Mesenchymal stem cell (in vitro differentiated cells and primary cell): Measurements from ENCODE around the gene FAHD2B. TPM values are rescaled to one million over a fixed set of nuclear protein-coding genes. Genes with fewer than 3 reads are reported as not detected.
"Not testable (repeated sequence)": the region's sequence is repeated elsewhere in the genome, so short reads cannot be mapped to it uniquely, and the experiment has no call there.

Source experiments
- DNase-seq: peaks from one replicate; pipeline ENCODE4 v3.0.0-alpha.2; 2013
- H2AFZ ChIP-seq: one replicate; pipeline ENCODE4 v1.6.1; 2013; ENCODE audit warnings: low read depth, mild to moderate bottlenecking, control low read depth, inconsistent platforms, low read length, moderate library complexity
- H2AK5ac ChIP-seq: 2 replicates; pipeline ENCODE4 v1.6.1; 2013; ENCODE audit warnings: low read length, moderate library complexity, mild to moderate bottlenecking, inconsistent platforms; ENCODE audit not compliant: severe bottlenecking
- H2BK120ac ChIP-seq: one replicate; pipeline ENCODE4 v1.6.1; 2013; ENCODE audit warnings: low read depth, mild to moderate bottlenecking, inconsistent platforms, low read length, moderate library complexity
- H2BK12ac ChIP-seq, 2 experiments: one replicate each; pipeline ENCODE4 v1.6.1; 2013; ENCODE audit warnings: inconsistent platforms in 2 of 2, low read length in 2 of 2, mild to moderate bottlenecking in 2 of 2, moderate library complexity in 2 of 2, control low read depth in 1 of 2
- H2BK15ac ChIP-seq: one replicate; pipeline ENCODE4 v1.6.1; 2013; ENCODE audit warnings: mild to moderate bottlenecking, low read depth, inconsistent platforms; ENCODE audit not compliant: poor library complexity, severe bottlenecking
- H2BK5ac ChIP-seq: 2 replicates; pipeline ENCODE4 v1.6.1; 2013; ENCODE audit warnings: low read depth, mild to moderate bottlenecking, low read length, control low read depth, inconsistent platforms; ENCODE audit not compliant: poor library complexity, severe bottlenecking
- H3K14ac ChIP-seq, 2 experiments: one replicate each; pipeline ENCODE4 v1.6.1; 2013; ENCODE audit warnings: inconsistent platforms in 2 of 2, low read length in 2 of 2, control low read depth in 1 of 2, mild to moderate bottlenecking in 1 of 2, moderate library complexity in 1 of 2
- H3K18ac ChIP-seq, 2 experiments: one replicate each; pipeline ENCODE4 v1.6.1; 2013; ENCODE audit warnings: inconsistent platforms in 2 of 2, low read length in 2 of 2, control low read depth in 1 of 2, low read depth in 1 of 2, mild to moderate bottlenecking in 1 of 2
- H3K23ac ChIP-seq, 2 experiments: one replicate each; pipeline ENCODE4 v1.6.1; 2013; ENCODE audit warnings: inconsistent platforms in 2 of 2, low read length in 2 of 2, mild to moderate bottlenecking in 2 of 2, moderate library complexity in 2 of 2, control low read depth in 1 of 2
- H3K27ac ChIP-seq: 2 replicates; pipeline ENCODE4 v1.5.1; 2013; ENCODE audit warnings: mild to moderate bottlenecking, moderate library complexity, low read length, control low read depth, inconsistent platforms; ENCODE audit not compliant: poor library complexity, severe bottlenecking
- H3K27me3 ChIP-seq, 2 experiments: 2 replicates each; pipeline versions ENCODE4 v1.6.1 to v1.7.0; 2013; ENCODE audit warnings: low read length in 2 of 2, mild to moderate bottlenecking in 2 of 2, moderate library complexity in 2 of 2, control low read depth in 1 of 2, inconsistent platforms in 1 of 2; ENCODE audit not compliant: control insufficient read depth in 1 of 2, insufficient read depth in 1 of 2
- H3K36me3 ChIP-seq, 2 experiments: 2 replicates each; pipeline versions ENCODE4 v1.6.1 to v1.7.0; 2013; ENCODE audit warnings: low read length in 2 of 2, control low read depth in 1 of 2, inconsistent platforms in 1 of 2, low read depth in 1 of 2, mild to moderate bottlenecking in 1 of 2; ENCODE audit not compliant: insufficient read depth in 2 of 2, control insufficient read depth in 1 of 2
- H3K4ac ChIP-seq, 2 experiments: one replicate each; pipeline ENCODE4 v1.6.1; 2013; ENCODE audit warnings: inconsistent platforms in 2 of 2, low read length in 2 of 2, mild to moderate bottlenecking in 2 of 2, moderate library complexity in 2 of 2, control low read depth in 1 of 2, low read depth in 1 of 2
- H3K4me1 ChIP-seq: 2 replicates; pipeline ENCODE4 v1.6.1; 2013; ENCODE audit warnings: low read depth, low read length, control low read depth; ENCODE audit not compliant: control insufficient read depth, insufficient read depth
- H3K4me2 ChIP-seq: 2 replicates; pipeline ENCODE4 v1.6.1; 2013; ENCODE audit warnings: low read length, mild to moderate bottlenecking, inconsistent platforms; ENCODE audit not compliant: poor library complexity, severe bottlenecking
- H3K4me3 ChIP-seq, 2 experiments: 2 replicates each; pipeline versions ENCODE4 v1.5.1 to v1.7.0; 2013; ENCODE audit warnings: low read length in 2 of 2, mild to moderate bottlenecking in 2 of 2, control low read depth in 1 of 2, low read depth in 1 of 2; ENCODE audit not compliant: insufficient read depth in 1 of 2
- H3K79me1 ChIP-seq: replicated peaks from 2 replicates; pipeline ENCODE4 v1.6.1; 2013; ENCODE audit warnings: mild to moderate bottlenecking, control low read depth, low read length, inconsistent platforms; ENCODE audit not compliant: poor library complexity, severe bottlenecking
- H3K9ac ChIP-seq: 2 replicates; pipeline ENCODE4 v1.7.0; 2013; ENCODE audit warnings: mild to moderate bottlenecking, low read length, moderate library complexity
- H3K9me3 ChIP-seq: 2 replicates; pipeline ENCODE4 v1.7.0; 2013; ENCODE audit warnings: mild to moderate bottlenecking, low read length; ENCODE audit not compliant: control insufficient read depth
- H4K8ac ChIP-seq: one replicate; pipeline ENCODE4 v1.6.1; 2013; ENCODE audit warnings: inconsistent platforms, mild to moderate bottlenecking, low read length, moderate library complexity
- H4K91ac ChIP-seq: one replicate; pipeline ENCODE4 v1.6.1; 2013; ENCODE audit warnings: mild to moderate bottlenecking, low read length, inconsistent platforms
- WGBS: methylation state at CpG from one replicate; pipeline ENCODE4 v1.1.7; 2013; ENCODE audit warnings: mixed read lengths; 5-methylcytosine and 5-hydroxymethylcytosine counted together
- polyA plus RNA-seq, 2 experiments: library from polyadenylated mRNA; stranded (reverse); fragments of 200-250 nt; gene quantifications; one replicate each; pipeline ENCODE4 v1.2.3, GENCODE V29; 2013

FAHD2B gene, protein sequence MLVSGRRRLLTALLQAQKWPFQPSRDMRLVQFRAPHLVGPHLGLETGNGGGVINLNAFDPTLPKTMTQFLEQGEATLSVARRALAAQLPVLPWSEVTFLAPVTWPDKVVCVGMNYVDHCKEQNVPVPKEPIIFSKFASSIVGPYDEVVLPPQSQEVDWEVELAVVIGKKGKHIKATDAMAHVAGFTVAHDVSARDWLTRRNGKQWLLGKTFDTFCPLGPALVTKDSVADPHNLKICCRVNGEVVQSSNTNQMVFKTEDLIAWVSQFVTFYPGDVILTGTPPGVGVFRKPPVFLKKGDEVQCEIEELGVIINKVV
- polyA plus RNA-seq (2013, experiment 1 of 2), result 3.7 TPM
- 3.2 TPM for polyA plus RNA-seq (2013, experiment 2 of 2)

DNA sequence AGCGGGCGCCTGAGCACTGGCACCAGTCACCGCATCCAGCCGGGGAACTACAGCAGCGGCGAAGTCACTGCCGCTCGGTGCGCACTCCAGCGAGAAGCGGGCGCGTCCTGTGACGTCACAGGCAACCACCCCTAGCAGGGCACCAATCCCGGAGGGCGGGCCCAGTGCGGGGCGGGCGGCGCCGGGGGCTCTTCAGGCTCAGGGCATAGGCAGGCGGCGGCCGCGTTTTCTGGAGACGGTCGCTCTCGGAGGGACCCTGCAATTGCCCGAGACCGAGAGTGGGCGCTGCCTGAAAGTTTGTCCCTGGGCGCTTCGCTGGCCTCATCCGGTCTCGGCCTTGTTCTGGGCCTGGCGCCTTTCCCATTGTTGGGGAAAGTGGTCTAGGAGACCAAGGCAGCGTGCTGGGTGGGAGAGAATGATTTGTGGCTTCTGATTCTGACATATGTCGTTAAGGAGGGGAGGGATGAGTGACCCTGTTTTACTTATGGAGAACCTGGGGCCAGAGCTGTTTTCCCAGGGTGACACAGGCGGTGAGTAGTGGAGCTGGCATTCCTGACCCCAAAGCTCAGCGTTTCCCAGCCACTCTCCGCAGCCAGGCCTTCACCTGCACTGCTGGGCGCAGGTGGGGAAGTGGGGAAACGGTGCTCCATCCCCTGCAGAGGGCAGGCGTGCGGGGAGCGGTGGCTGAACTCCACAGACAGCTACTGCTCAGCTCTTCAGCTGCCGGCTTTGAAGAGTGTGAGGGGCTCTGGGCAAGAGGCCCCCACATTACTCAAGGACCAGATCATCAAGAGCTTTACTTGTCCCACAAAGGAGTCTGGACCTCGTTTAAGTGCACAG is at the start of gene FAHD2B:
TSS of gene FAHD2B (minus strand) at position 111 of the 840 bp plus-strand sequence. CDS start 3,176 bp downstream, outside the sequence.
- Histone ChIP-seq H3K27me3 (peaks cover 4 to 22% of the 10 kb centered on the region in 2 experiments), H3K4me2 (peak within 1 kb of the TSS; percentile 54), H3K9ac (peak within 1 kb of the TSS; percentile 32), H3K4me3 (peak within 1 kb of the TSS; percentile 46 to 56), H2AFZ (peak within 1 kb of the TSS; percentile 51), H4K8ac (peak within 1 kb of the TSS; percentile 54)
- not testable (repeated sequence) for H3K36me3 ChIP-seq, H3K27ac ChIP-seq, H3K4me1 ChIP-seq, H4K91ac ChIP-seq, H3K9me3 ChIP-seq, H2BK15ac ChIP-seq, H3K23ac ChIP-seq, H2BK5ac ChIP-seq, H2AK5ac ChIP-seq, H3K4ac ChIP-seq, H2BK120ac ChIP-seq, H2BK12ac ChIP-seq, H3K14ac ChIP-seq, H3K18ac ChIP-seq, H3K79me1 ChIP-seq
- WGBS, result 5% methylated on average over 32 of the region's 48 CpGs
- DNase-seq, result peak; percentile 69

DNA sequence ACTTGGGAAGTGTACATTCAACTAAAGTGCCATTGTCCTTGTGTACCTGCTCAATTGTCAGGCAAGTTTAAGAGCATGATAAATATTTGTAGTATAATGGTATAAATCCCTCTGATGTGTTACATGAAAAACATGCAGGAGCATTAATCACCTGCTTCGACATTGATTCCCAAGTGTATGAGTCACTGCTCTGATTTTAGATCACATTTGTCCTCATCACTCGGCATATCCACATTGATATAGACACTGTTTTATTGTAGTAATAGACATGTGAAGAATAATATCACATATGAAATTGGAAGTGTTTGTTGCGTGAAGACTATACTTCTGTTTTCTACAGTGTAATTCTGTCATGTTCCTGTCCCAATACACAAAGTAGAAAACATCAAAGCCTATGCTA is 49.3 kb upstream of the FAHD2B start:
- no CpG with 5 or more reads among the region's 3 CpGs for WGBS
- not testable (repeated sequence) for DNase-seq, H3K9me3 ChIP-seq, H3K4me2 ChIP-seq, H3K18ac ChIP-seq, H3K27ac ChIP-seq, H3K9ac ChIP-seq, H3K79me1 ChIP-seq, H2AFZ ChIP-seq, H2BK12ac ChIP-seq, H3K14ac ChIP-seq, H3K4me1 ChIP-seq, H2AK5ac ChIP-seq, H2BK120ac ChIP-seq, H3K4me3 ChIP-seq, H3K4ac ChIP-seq, H4K8ac ChIP-seq, H3K27me3 ChIP-seq, H2BK5ac ChIP-seq, H4K91ac ChIP-seq, H2BK15ac ChIP-seq, H3K23ac ChIP-seq
- H3K36me3 ChIP-seq, result peaks cover 0 to 24% of the 10 kb centered on the region in 2 experiments

DNA sequence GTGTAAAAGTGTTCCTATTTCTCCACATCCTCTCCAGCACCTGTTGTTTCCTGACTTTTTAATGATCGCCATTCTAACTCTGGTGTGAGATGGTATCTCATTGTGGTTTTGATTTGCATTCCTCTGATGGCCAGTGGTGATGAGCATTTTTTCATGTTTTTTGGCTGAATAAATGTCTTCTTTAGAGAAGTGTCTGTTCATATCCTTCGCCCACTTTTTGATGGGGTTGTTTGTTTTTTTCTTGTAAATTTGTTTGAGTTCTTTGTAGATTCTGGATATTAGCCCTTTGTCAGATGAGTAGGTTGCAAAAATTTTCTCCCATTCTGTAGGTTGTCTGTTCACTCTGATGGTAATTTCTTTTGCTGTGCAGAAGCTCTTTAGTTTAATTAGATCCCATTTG is 34.4 kb upstream of the FAHD2B start:
- H3K4me3 ChIP-seq, H2AK5ac ChIP-seq: not testable (repeated sequence)

DNA sequence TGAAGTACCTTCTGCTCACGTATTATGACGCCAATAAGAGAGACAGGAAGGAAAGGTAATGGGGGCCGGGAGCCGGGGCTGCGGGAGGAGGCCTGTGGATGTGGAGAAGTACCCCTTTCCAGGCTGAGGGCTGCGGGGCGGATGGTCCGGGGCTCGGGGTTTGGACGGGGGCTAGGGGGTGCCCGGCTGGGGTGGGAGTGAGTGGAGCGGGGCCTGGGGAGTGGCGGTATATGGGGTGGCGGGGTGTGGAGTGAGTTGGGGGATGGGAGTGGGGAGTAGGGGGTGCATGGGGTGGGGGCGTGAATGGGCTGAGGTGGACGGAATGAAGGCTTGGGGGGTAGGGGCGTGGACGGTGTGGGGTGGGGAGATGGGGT is 19.2 kb upstream of the FAHD2B start:
- H3K27ac ChIP-seq, result peak overlapping the region; percentile 71
- H3K18ac ChIP-seq, H2BK12ac ChIP-seq, H2BK5ac ChIP-seq, H2BK15ac ChIP-seq, H3K4me1 ChIP-seq, H3K79me1 ChIP-seq, H3K27me3 ChIP-seq, H3K14ac ChIP-seq, H3K9me3 ChIP-seq, H4K8ac ChIP-seq, H3K4ac ChIP-seq, H3K23ac ChIP-seq, H3K36me3 ChIP-seq, H2AK5ac ChIP-seq, DNase-seq, H4K91ac ChIP-seq, H2BK120ac ChIP-seq: not testable (repeated sequence)
- H3K4me2 ChIP-seq, result peak overlapping the region; percentile 68
- H3K4me3 ChIP-seq, result peak overlapping the region; percentile 67 to 82
- H3K9ac ChIP-seq, result peak overlapping the region; percentile 90
- 3% methylated on average over 5 of the region's 18 CpGs for WGBS
- peak overlapping the region; percentile 27 for H2AFZ ChIP-seq

More for the DNA sequence above, 34.4 kb upstream of the FAHD2B start:
- H4K91ac ChIP-seq, H3K79me1 ChIP-seq, H4K8ac ChIP-seq, DNase-seq, H3K4me1 ChIP-seq, H2BK15ac ChIP-seq, H2BK120ac ChIP-seq, H3K36me3 ChIP-seq, H3K18ac ChIP-seq, H3K4ac ChIP-seq, H3K23ac ChIP-seq, H2AFZ ChIP-seq, H3K4me2 ChIP-seq, H3K27me3 ChIP-seq, H3K9me3 ChIP-seq, H3K14ac ChIP-seq, H3K9ac ChIP-seq, H3K27ac ChIP-seq, H2BK12ac ChIP-seq, H2BK5ac ChIP-seq: not testable (repeated sequence)
- 100% methylated on average over 1 of the region's 2 CpGs for WGBS
